H1 (cell line): ENCODE data around the gene TSC22D1. TPM values are rescaled to one million over a fixed set of nuclear protein-coding genes. Genes with fewer than 3 reads are reported as not detected.

Experiments used
- BCL11A ChIP-seq, 2 experiments: IDR thresholded peaks; one replicate each; pipeline ENCODE4 v1.6.1; 2011; ENCODE audit warnings: low read depth in 2 of 2, low read length in 2 of 2, mild to moderate bottlenecking in 2 of 2
- NRF1 ChIP-seq: IDR thresholded peaks from 2 replicates; pipeline ENCODE4 v1.6.1; 2011; ENCODE audit warnings: mild to moderate bottlenecking, low read depth, low read length, improper control_type of control experiment
- SAP30 ChIP-seq: fragments of 300-600 bp; sonication (generic); IDR thresholded peaks from 2 replicates; pipeline ENCODE4 v1.7.1; 2012; ENCODE audit warnings: low read length, moderate library complexity, mild to moderate bottlenecking, inconsistent platforms; ENCODE audit not compliant: insufficient read depth, insufficient replicate concordance
- polyA plus RNA-seq, 7 experiments: library from polyadenylated mRNA; depleted of rRNA in 3 of 7; stranded (reverse) in 5 of 7; unstranded in 2 of 7; fragments of >200 nt in 5 of 7; fragments of 200-250 nt in 2 of 7; gene quantifications; 1 replicate in 5 of 7; 2 replicates in 1 of 7; 4 replicates in 1 of 7; pipeline versions ENCODE4 v1.2.1 to v1.2.3, GENCODE V29; 2011 to 2013; ENCODE audit warnings: missing spikeins in 2 of 7, mixed read lengths in 2 of 7
- total RNA-seq: library from RNA; stranded (reverse); fragmentation: NEBNext Ultra II Directional; extraction: Animal tissue kit (Norgen Biotek cat#: 25700); gene quantifications from 2 replicates; pipeline ENCODE4 v1.2.1, GENCODE V29; 2021
- TF ChIP-seq, protein P1 (sequence below): IDR thresholded peaks from 2 replicates; pipeline ENCODE4 v1.6.1; 2012; ENCODE audit warnings: inconsistent platforms

The TSC22D1 gene
- total and polyA plus RNA-seq, 2 of the 8 experiments (the other 6 are each of a cell fraction or from before 2014, with no cell fraction given) = 52.6 to 80.9 TPM

- TF ChIP-seq BCL11A (IDR thresholded peaks at IDR 0.05; ENCODE audit: low read depth in 2 of 2, low read length in 2 of 2) (no peak), NRF1 (no peak), SAP30 (no peak)
- TF ChIP-seq, protein P1, sequence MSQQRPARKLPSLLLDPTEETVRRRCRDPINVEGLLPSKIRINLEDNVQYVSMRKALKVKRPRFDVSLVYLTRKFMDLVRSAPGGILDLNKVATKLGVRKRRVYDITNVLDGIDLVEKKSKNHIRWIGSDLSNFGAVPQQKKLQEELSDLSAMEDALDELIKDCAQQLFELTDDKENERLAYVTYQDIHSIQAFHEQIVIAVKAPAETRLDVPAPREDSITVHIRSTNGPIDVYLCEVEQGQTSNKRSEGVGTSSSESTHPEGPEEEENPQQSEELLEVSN = no peak
Observed at GRCh38 chr13:44575035-44575434, 1.1 kb downstream of the TSC22D1 start (continued).
